ENCODE measurements around the gene LRRTM4. TPM values are rescaled to one million over a fixed set of nuclear protein-coding genes. Genes with fewer than 3 reads are reported as not detected.

The LRRTM4 gene
- polyA plus RNA-seq, 2 of the 4 experiments (the other 2 are of a cell fraction) = 0.03 TPM; not detected in 1

DNA sequence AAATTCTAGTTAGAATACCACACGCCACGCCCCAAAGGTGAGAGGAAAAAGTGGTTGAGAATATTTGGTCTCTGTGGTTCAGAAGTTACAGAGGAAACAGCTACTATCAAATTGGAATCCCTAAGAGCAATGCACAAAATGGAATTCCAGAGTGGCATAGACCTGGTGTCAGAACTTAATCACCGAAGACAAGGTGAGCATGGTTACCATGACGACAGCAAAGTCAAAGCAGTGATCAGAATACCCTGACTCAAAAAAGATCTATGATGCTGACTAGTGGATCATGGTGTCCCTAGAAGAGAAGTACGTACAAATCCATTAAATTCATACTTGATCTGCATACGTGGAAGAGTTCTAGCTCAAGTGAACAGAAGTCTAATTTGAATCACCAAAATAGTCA, 14.5 kb downstream of the LRRTM4 start:
- no peak overlapping the region for H3K27ac ChIP-seq
- DNase-seq (ENCODE audit: low read depth in 1 of 2, low spot score in 1 of 2) = no peak
- no peaks in the 10 kb centered on the region for H3K4me1 ChIP-seq
- FAIRE-seq = no peak
- no peak for ATAC-seq
- 3% methylated on average over 6 of the region's 6 CpGs for WGBS (ENCODE audit: missing lambda C conversion rate)
- no peaks in the 10 kb centered on the region for H3K9me3 ChIP-seq
- TF ChIP-seq, protein P1, sequence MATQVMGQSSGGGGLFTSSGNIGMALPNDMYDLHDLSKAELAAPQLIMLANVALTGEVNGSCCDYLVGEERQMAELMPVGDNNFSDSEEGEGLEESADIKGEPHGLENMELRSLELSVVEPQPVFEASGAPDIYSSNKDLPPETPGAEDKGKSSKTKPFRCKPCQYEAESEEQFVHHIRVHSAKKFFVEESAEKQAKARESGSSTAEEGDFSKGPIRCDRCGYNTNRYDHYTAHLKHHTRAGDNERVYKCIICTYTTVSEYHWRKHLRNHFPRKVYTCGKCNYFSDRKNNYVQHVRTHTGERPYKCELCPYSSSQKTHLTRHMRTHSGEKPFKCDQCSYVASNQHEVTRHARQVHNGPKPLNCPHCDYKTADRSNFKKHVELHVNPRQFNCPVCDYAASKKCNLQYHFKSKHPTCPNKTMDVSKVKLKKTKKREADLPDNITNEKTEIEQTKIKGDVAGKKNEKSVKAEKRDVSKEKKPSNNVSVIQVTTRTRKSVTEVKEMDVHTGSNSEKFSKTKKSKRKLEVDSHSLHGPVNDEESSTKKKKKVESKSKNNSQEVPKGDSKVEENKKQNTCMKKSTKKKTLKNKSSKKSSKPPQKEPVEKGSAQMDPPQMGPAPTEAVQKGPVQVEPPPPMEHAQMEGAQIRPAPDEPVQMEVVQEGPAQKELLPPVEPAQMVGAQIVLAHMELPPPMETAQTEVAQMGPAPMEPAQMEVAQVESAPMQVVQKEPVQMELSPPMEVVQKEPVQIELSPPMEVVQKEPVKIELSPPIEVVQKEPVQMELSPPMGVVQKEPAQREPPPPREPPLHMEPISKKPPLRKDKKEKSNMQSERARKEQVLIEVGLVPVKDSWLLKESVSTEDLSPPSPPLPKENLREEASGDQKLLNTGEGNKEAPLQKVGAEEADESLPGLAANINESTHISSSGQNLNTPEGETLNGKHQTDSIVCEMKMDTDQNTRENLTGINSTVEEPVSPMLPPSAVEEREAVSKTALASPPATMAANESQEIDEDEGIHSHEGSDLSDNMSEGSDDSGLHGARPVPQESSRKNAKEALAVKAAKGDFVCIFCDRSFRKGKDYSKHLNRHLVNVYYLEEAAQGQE (IDR thresholded peaks at IDR 0.05) = no peak
- no peak for TF ChIP-seq MAFK (IDR thresholded peaks at IDR 0.05; ENCODE audit: partially characterized antibody)
- no peak for TF ChIP-seq NR3C1 (IDR thresholded peaks at IDR 0.05)
- TF ChIP-seq SREBF2 (IDR thresholded peaks at IDR 0.05) = no peak
- no peak for TF ChIP-seq CHD2 (IDR thresholded peaks at IDR 0.05; ENCODE audit: low read length, partially characterized antibody)
- TF ChIP-seq TFCP2L1 (CRISPR knock-in tag; IDR thresholded peaks at IDR 0.05) = no peak
- TF ChIP-seq NFE2L2 (conservative IDR thresholded peaks at IDR 0.05; ENCODE audit: low read length) = no peak
- TF ChIP-seq KDM5A (IDR thresholded peaks at IDR 0.05) = no peak
- POLR2A ChIA-PET = no interaction called here
- H3K4me2 ChIP-seq = no peak overlapping the region
- CTCF ChIA-PET = no interaction called here
- no peak overlapping the region for H3K4me3 ChIP-seq

DNA sequence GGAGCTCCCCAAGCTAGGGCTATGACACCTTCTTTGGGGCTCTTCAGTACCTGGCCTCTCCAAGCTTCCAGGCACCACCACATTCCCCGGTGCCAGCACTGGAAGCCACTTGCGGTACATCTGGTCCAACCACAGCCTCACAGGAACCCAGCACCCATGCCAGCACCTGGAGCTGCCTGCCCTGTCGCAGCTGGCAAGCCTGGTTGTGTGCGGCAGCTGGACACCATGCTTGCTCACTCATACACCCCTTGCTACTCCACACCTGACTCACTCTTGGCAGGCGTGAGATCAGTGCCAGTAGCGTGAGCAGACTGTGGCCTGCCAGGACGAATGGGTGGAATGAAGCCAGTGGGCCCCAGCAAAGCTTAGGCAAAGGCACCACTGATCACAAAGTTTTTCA, 34.0 kb downstream of the LRRTM4 start:
- no peaks in the 10 kb centered on the region; the same call in 2 of the 3 replicates for H3K9me3 ChIP-seq
- WGBS (ENCODE audit: missing lambda C conversion rate) = 18% methylated on average over 7 of the region's 7 CpGs
- no peak overlapping the region for H3K27ac ChIP-seq
- CTCF ChIA-PET = no interaction called here
- POLR2A ChIA-PET = no interaction called here
- no peak for DNase-seq (ENCODE audit: low read depth in 1 of 2, low spot score in 1 of 2)
- TF ChIP-seq ESRRA (IDR thresholded peaks at IDR 0.05; ENCODE audit: borderline replicate concordance, low read length) (no peak), HOXB13 (CRISPR knock-in tag; IDR thresholded peaks at IDR 0.05; ENCODE audit: low read depth) (no peak), HOXB5 (CRISPR knock-in tag; IDR thresholded peaks at IDR 0.05) (no peak), ZC3H11A (IDR thresholded peaks at IDR 0.05) (no peak), FOSB (CRISPR knock-in tag; IDR thresholded peaks at IDR 0.05) (no peak), FOXS1 (CRISPR knock-in tag; IDR thresholded peaks at IDR 0.05) (no peak), MAFK (IDR thresholded peaks at IDR 0.05; ENCODE audit: partially characterized antibody) (no peak)
- no peak for FAIRE-seq
- H3K4me1 ChIP-seq = no peaks in the 10 kb centered on the region
- no peak overlapping the region for H3K4me3 ChIP-seq
- no peak overlapping the region for H3K4me2 ChIP-seq
- no peak for ATAC-seq

DNA sequence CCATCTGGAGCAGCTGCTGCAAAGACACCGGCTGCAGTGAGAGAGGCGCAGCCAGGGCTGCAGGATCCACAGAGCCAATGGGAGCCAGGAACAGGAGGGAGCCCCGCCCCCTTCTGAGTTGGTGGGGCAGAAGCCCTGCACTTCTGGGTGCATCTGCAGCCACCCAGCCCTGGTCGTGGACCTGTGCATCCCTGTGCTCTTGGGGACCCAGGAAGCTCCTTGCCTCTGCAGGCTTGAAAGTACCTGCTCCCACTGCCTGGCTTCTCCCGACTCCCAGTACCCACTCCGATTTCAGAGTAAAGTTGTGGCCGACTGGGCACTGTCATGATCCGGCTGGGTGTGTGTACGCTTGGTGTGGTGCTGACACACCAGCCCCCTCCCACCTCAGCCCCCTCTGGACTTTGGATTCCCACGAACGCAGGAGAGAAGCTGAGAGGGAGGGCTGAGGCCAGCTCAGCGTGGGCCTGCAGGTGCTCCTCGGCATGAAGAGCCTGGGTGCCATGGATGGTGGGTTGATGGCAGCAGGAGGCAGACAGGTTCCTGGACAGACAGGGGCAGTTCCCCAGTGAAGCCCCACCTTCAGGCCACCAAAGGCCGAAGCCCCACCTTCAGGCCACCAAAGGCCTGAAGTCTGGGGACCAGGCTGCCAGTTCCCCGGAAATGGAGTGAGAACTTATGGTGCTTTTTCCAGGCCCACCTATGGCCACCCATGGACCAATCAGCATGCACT, 34.9 kb downstream of the LRRTM4 start:
- ChIA-PET POLR2A (no interaction called here), CTCF (interaction anchor here (0.6 kb wide), 1 partner anchor 33 kb away, joined by 3 read pairs; no protein-coding TSS in a partner anchor)
- H3K27ac ChIP-seq = no peak overlapping the region
- no peak overlapping the region for H3K4me2 ChIP-seq
- no peaks in the 10 kb centered on the region for H3K4me1 ChIP-seq
- no peak for FAIRE-seq
- no peak for DNase-seq (ENCODE audit: low read depth in 1 of 2, low spot score in 1 of 2)
- H3K4me3 ChIP-seq = no peak overlapping the region
- ATAC-seq = no peak
- H3K9me3 ChIP-seq = no peaks in the 10 kb centered on the region; the same call in 2 of the 3 replicates
- 22% methylated on average over 12 of the region's 15 CpGs for WGBS (ENCODE audit: missing lambda C conversion rate)
- TF ChIP-seq MYC (IDR thresholded peaks at IDR 0.05; ENCODE audit: borderline replicate concordance, low read length) (no peak), POLR2AphosphoS2 (conservative IDR thresholded peaks at IDR 0.05; ENCODE audit: low read length) (no peak), HOXA7 (CRISPR knock-in tag; IDR thresholded peaks at IDR 0.05) (no peak), EP300 (IDR thresholded peaks at IDR 0.05) (no peak), SMC3 (IDR thresholded peaks at IDR 0.05) (no peak), HEYL (CRISPR knock-in tag; IDR thresholded peaks at IDR 0.05) (no peak), FOXS1 (CRISPR knock-in tag; IDR thresholded peaks at IDR 0.05) (no peak), BHLHE40 (IDR thresholded peaks at IDR 0.05; ENCODE audit: low read depth, low read length) (no peak)
